Activated B cell treated with CpG ODN at 0.5 μM for 24 hours (primary cell): ENCODE data around the gene MSI2. TPM values are rescaled to one million over a fixed set of nuclear protein-coding genes. Genes with fewer than 3 reads are reported as not detected.

ENCODE experiments used
- ATAC-seq: fragments of 200-7000 bp; cut with Tn5 transposase; one replicate; pipeline ENCODE4 v1.10.0; 2021; ENCODE audit warnings: low read depth, mild to moderate bottlenecking, moderate library complexity
- CTCF ChIA-PET: fragments of 350-600 bp; sonication (Branson Sonifier 250); formaldehyde crosslinking; loops from one replicate; lab custom pipeline; 2021; ENCODE audit warnings: antibody characterized with exemption; lab: Charles Lee
- POLR2A ChIA-PET: fragments of 350-600 bp; sonication (Branson Sonifier 250); formaldehyde crosslinking; loops from one replicate; lab custom pipeline; 2021; ENCODE audit warnings: antibody characterized with exemption; lab: Charles Lee
- DNase-seq: peaks from one replicate; pipeline ENCODE4 v3.0.0; 2022
- H3K27ac Mint-ChIP-seq: one replicate; pipeline ENCODE4 v1.8.0; 2020; ENCODE audit warnings: mixed read lengths
- H3K27me3 Mint-ChIP-seq: one replicate; pipeline ENCODE4 v1.8.0; 2021; ENCODE audit warnings: mixed read lengths
- H3K36me3 Mint-ChIP-seq: one replicate; pipeline ENCODE4 v1.8.0; 2021; ENCODE audit warnings: low read depth, mixed read lengths
- H3K4me1 Mint-ChIP-seq: one replicate; pipeline ENCODE4 v1.8.0; 2021; ENCODE audit warnings: mixed read lengths
- H3K4me3 Mint-ChIP-seq: one replicate; pipeline ENCODE4 v1.8.0; 2020; ENCODE audit warnings: mild to moderate bottlenecking, mixed read lengths
- H3K9me3 Mint-ChIP-seq: one replicate; pipeline ENCODE4 v1.8.0; 2020; ENCODE audit warnings: mixed read lengths
- intact Hi-C: fragments of 100-400 bp; cut with micrococcal nuclease; formaldehyde crosslinking; loops from one replicate; pipeline ENCODE4 v1.15.1; 2024
- total RNA-seq: library from RNA; stranded (reverse); gene quantifications from 2 replicates; pipeline ENCODE4 v1.2.3, GENCODE V29; 2022
- TF ChIP-seq, protein P1 (sequence below): fragments of 200-600 bp; IDR thresholded peaks from one replicate; pipeline ENCODE4 v1.8.0; 2022; ENCODE audit warnings: antibody characterized with exemption, mild to moderate bottlenecking

MSI2 gene
- total RNA-seq, 1 donor from 2014 or later = 102 TPM

DNA sequence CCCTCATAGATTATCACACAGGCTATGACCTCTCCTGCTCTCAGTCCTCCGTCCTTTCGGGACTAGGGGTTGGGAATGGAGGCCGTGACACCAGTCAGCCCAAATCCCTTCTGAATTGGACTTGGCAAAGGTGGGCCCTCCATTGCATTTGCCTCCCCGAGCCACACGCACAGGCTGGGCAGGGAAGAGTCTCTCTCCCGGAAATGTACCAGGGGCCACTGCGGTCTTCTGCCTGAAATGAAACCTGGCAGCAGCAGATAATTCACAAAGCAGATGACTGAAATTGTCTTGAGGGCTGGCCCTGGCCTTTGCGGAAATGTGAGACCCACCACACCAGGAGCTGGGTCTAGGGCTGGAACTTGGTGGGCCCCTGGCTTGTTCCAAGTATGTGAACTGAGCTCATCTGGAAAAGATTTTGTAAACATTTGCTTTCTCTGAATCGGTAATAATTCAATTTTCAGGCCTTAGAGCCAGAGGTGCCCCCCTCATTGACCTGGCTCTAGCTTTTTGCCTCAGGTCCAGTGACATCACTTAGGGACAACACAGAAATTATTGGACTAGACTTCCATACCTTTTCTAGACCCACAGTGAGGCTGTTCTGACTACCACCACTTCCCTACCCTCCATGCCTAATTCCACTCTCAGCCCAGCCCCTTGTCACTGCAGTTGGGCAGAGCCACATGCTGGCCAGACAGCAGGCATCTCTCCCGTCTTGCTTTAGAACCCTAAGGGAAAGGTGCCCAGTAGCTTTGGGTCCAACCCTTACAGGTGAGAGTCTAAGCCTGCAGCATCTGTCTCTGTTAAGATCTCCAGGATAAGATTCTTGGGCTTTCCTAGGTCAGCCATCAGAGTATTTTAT lies 413.6 kb downstream of the MSI2 start:
- TF ChIP-seq, protein P1, sequence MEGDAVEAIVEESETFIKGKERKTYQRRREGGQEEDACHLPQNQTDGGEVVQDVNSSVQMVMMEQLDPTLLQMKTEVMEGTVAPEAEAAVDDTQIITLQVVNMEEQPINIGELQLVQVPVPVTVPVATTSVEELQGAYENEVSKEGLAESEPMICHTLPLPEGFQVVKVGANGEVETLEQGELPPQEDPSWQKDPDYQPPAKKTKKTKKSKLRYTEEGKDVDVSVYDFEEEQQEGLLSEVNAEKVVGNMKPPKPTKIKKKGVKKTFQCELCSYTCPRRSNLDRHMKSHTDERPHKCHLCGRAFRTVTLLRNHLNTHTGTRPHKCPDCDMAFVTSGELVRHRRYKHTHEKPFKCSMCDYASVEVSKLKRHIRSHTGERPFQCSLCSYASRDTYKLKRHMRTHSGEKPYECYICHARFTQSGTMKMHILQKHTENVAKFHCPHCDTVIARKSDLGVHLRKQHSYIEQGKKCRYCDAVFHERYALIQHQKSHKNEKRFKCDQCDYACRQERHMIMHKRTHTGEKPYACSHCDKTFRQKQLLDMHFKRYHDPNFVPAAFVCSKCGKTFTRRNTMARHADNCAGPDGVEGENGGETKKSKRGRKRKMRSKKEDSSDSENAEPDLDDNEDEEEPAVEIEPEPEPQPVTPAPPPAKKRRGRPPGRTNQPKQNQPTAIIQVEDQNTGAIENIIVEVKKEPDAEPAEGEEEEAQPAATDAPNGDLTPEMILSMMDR = no peak
- ATAC-seq (no peak), DNase-seq (no peak)
- H3K9me3 Mint-ChIP-seq = no peaks in the 10 kb centered on the region
- H3K4me3 Mint-ChIP-seq = no peak overlapping the region
- H3K36me3 Mint-ChIP-seq = peaks cover 8% of the 10 kb centered on the region
- CTCF ChIA-PET = interaction anchor here (0.9 to 7.0 kb wide), 8 partner anchors 9 to 426 kb away, joined by 3 to 114 read pairs (median 32); no protein-coding TSS in a partner anchor
- H3K27ac Mint-ChIP-seq = no peak overlapping the region
- intact Hi-C loops = loop anchor here (5.0 kb wide), 2 partner anchors 77 to 413 kb away; partner anchors contain the start of genes CCDC182 and MSI2
- peaks cover 27% of the 10 kb centered on the region for H3K4me1 Mint-ChIP-seq
- no peaks in the 10 kb centered on the region for H3K27me3 Mint-ChIP-seq
- POLR2A ChIA-PET = interaction anchor here (0.9 to 2.4 kb wide), 2 partner anchors 64 to 427 kb away, joined by 3 to 7 read pairs; no protein-coding TSS in a partner anchor

DNA sequence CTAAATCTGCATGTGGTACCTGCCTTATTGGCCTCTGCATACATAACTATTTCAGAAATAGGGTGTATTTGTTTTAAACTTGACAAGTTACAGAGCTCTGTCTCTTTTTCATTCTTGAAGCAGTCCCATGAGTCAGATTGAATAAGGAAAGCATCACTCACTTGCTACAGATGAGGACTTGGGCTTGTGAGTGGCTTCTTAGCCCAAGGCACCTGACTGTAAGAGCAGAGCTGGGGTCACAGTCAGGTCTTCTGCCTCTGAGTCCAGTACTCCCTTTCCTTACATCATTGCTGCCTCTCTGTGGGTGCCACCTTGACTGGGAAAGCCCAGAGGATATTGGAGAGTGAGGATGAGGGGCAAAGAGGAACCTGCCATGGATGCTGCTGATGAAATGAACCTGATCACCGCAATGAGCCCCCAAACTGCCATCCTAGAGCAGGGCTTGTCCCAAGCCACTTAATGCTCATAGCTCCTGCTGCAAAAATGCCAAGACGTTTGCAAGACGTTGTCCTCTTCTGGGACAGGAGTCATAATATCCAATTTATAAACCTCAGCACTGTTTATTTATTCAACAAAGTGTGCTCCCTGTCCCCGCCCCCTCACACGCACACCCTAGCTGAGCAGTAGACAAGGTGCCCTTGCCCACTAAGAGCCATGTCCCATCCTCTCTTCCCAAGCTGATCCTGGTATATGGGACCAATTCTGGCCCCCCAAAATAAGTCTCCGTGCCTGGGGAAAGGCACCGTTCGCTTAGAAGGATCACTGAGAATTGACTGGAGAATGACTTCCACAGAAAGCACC lies 414.6 kb downstream of the MSI2 start:
- ChIA-PET POLR2A (interaction anchor here (0.5 to 2.4 kb wide), 6 partner anchors 47 to 428 kb away, joined by 4 to 9 read pairs (median 6); partner anchors contain the start of gene MSI2), CTCF (interaction anchor here (0.7 to 7.0 kb wide), 43 partner anchors 9 to 542 kb away, joined by 3 to 114 read pairs (median 4); partner anchors contain the start of gene CCDC182)
- intact Hi-C loops = loop anchor here (5.0 kb wide), 2 partner anchors 76 to 414 kb away; partner anchors contain the start of genes CCDC182 and MSI2
- Mint-ChIP-seq H3K4me1 (peaks cover 17% of the 10 kb centered on the region), H3K4me3 (no peak overlapping the region), H3K27ac (no peak overlapping the region), H3K27me3 (no peaks in the 10 kb centered on the region), H3K36me3 (peaks cover 18% of the 10 kb centered on the region), H3K9me3 (no peaks in the 10 kb centered on the region)
- DNase-seq (no peak), ATAC-seq (no peak)
- TF ChIP-seq, protein P1 = no peak

DNA sequence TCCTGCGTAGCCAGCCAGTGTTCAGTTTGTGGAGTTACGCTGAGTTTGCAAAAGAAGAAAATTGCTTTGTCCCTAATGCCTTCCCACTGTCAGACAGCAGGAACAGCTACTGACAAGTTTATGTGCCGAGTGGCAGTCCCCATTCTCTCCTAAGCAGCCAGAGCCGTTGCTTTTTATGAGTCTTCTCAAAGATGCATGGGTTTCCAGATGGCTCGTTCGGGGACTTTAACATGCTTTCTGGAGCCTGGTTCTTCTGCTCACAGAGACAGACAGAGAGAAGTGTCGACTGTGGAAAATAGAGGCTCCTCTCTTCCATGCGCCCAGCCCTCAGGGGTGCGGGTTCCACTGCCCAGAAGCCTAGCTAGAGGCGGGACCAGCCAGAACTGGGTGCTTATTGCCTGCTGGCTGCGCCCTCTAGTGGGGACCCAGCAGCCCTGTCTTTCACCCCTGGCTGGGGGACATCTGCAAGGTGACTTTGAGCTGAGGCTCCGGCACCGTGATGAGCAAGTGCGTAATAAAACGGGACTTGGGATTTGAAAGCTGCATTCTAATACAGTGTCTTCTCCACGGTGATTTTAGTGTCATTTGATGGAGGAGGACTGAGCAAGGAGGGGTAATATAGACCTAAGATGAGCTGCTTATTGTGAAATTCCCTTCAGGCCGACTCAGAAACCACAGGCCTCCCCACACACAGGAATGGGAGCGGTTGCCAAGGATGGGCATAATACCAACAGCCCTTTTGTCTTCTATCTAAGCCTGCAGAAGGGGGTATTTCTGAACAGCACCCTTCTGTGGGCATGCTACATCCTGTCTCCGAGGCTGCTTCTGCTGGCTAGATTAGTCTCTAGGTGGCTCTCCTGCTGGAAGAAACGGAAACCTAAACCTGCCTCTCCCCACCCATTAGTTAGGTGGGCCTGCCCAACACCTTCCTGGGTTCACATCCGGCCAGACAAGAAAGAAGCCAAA lies 415.6 kb downstream of the MSI2 start:
- intact Hi-C loops = loop anchor here (1.0 to 5.0 kb wide), 7 partner anchors 67 to 541 kb away; partner anchors contain the start of genes CCDC182 and MSI2
- no peak overlapping the region for H3K4me3 Mint-ChIP-seq
- H3K9me3 Mint-ChIP-seq = no peaks in the 10 kb centered on the region
- peaks cover 8% of the 10 kb centered on the region for H3K4me1 Mint-ChIP-seq
- ChIA-PET POLR2A (interaction anchor here (0.8 to 2.4 kb wide), 6 partner anchors 48 to 429 kb away, joined by 3 to 9 read pairs (median 6); no protein-coding TSS in a partner anchor), CTCF (interaction anchor here (0.6 to 7.0 kb wide), 56 partner anchors 8 to 543 kb away, joined by 3 to 114 read pairs (median 4); partner anchors contain the start of gene CCDC182)
- peaks cover 25% of the 10 kb centered on the region for H3K36me3 Mint-ChIP-seq
- ATAC-seq (peak; percentile 91), DNase-seq (peak; percentile 56)
- TF ChIP-seq, protein P1 = peak; percentile 88
- no peak overlapping the region for H3K27ac Mint-ChIP-seq
- no peaks in the 10 kb centered on the region for H3K27me3 Mint-ChIP-seq

DNA sequence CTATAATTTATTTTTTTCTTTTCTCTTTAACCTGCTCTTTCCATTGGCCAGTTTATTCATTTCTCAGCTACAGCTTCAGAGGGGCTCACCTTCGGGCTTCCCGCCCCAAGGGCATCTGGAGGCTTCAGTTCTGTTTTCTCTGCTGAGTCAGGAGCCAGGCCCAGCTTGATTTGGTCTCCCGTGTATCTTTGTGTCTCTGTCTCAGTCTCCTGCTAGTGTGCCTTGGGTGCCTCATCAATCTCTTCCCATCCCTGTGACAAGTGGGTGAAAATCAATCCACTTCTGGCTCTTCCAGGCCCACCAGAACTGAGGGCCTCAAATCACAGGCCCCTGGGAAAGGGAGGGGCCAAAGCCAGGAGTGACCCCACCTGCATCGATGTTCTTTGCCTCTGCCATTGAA lies 416.6 kb downstream of the MSI2 start:
- Mint-ChIP-seq H3K27me3 (no peaks in the 10 kb centered on the region), H3K27ac (no peak overlapping the region), H3K4me1 (peaks cover 4% of the 10 kb centered on the region), H3K4me3 (no peak overlapping the region), H3K36me3 (peaks cover 33% of the 10 kb centered on the region), H3K9me3 (no peaks in the 10 kb centered on the region)
- CTCF ChIA-PET = interaction anchor here (1.2 to 7.0 kb wide), 12 partner anchors 12 to 544 kb away, joined by 3 to 114 read pairs (median 19); no protein-coding TSS in a partner anchor
- intact Hi-C loops = loop anchor here (1.0 to 5.0 kb wide), 7 partner anchors 68 to 542 kb away; partner anchors contain the start of genes CCDC182 and MSI2
- DNase-seq (no peak), ATAC-seq (no peak)
- POLR2A ChIA-PET = interaction anchor here (1.8 kb wide), 1 partner anchor 67 kb away, joined by 9 read pairs; no protein-coding TSS in a partner anchor
- TF ChIP-seq, protein P1 = no peak
